Stimulated activated naive CD8-positive, alpha-beta T cell treated with anti-CD3 and anti-CD28 coated beads, Interleukin-15, amount 100 ng/mL, for 72 hours (primary cell): ENCODE data around the gene RNF133.
"Not testable (repeated sequence)": the region's sequence is repeated elsewhere in the genome, so short reads cannot be mapped to it uniquely, and the experiment has no call there.

Experiments
- ATAC-seq: fragments of 150-1000 bp; cut with Tn5 transposase; 2 replicates; pipeline ENCODE4 v1.10.0; 2021; ENCODE audit warnings: mild to moderate bottlenecking, moderate library complexity
- DNase-seq, 2 donors: peaks; one replicate each; pipeline ENCODE4 v3.0.0; 2021 to 2022
- H3K27ac Mint-ChIP-seq, 2 donors: one replicate each; pipeline ENCODE4 v1.8.0; 2022; ENCODE audit warnings: mild to moderate bottlenecking in 2 of 2, mixed read lengths in 2 of 2, moderate library complexity in 2 of 2
- H3K27me3 Mint-ChIP-seq: one replicate; pipeline ENCODE4 v1.8.0; 2022; ENCODE audit warnings: mixed read lengths
- H3K4me1 Mint-ChIP-seq: one replicate; pipeline ENCODE4 v1.8.0; 2022; ENCODE audit warnings: mild to moderate bottlenecking, mixed read lengths
- H3K4me3 Mint-ChIP-seq, 2 donors: one replicate each; pipeline ENCODE4 v1.8.0; 2022; ENCODE audit warnings: mild to moderate bottlenecking in 2 of 2, mixed read lengths in 2 of 2, moderate library complexity in 1 of 2
- H3K9me3 Mint-ChIP-seq, 2 donors: one replicate each; pipeline ENCODE4 v1.8.0; 2022; ENCODE audit warnings: mixed read lengths in 2 of 2

The RNF133 gene

GRCh38 chr7:122706836-122707235, 7.9 kb upstream of the RNF133 start:
- Mint-ChIP-seq H3K27ac (no peak overlapping the region), H3K27me3 (no peaks in the 10 kb centered on the region), H3K4me3 (no peak overlapping the region), H3K9me3 (peaks cover 4 to 7% of the 10 kb centered on the region in 2 donors), H3K4me1 (no peaks in the 10 kb centered on the region)
- DNase-seq (no peak), ATAC-seq (no peak)

- Mint-ChIP-seq H3K4me3 (no peak within 1 kb of the TSS), H3K9me3 (peaks cover 4 to 7% of the 10 kb centered on the region in 2 donors), H3K27ac (no peak within 1 kb of the TSS), H3K27me3 (no peaks in the 10 kb centered on the region), H3K4me1 (no peaks in the 10 kb centered on the region)
- DNase-seq, result no peak
- no peak for ATAC-seq
Observed at GRCh38 chr7:122702872-122703510, 4.1 kb upstream of the RNF133 start, which contains the start of gene RNF148. Gene RNF148 (minus strand): TSS chr7:122702922. CDS start chr7:122702750, 172 bp downstream.

GRCh38 chr7:122695816-122696215, 3.1 kb downstream of the RNF133 start:
- DNase-seq (no peak), ATAC-seq (no peak)
- Mint-ChIP-seq H3K9me3 (peaks cover 11% of the 10 kb centered on the region in 2 donors), H3K4me1 (no peaks in the 10 kb centered on the region), H3K4me3 (no peak overlapping the region), H3K27ac (no peak overlapping the region), H3K27me3 (no peaks in the 10 kb centered on the region)

- Mint-ChIP-seq H3K9me3 (peaks cover 11% of the 10 kb centered on the region in 2 donors), H3K4me1 (no peaks in the 10 kb centered on the region), H3K27ac (no peak overlapping the region), H3K4me3 (no peak overlapping the region), H3K27me3 (no peaks in the 10 kb centered on the region)
- DNase-seq (no peak), ATAC-seq (no peak)
Observed at GRCh38 chr7:122694697-122695096, 4.2 kb downstream of the RNF133 start.

- H3K4me1 Mint-ChIP-seq, result no peaks in the 10 kb centered on the region
- no peaks in the 10 kb centered on the region for H3K27me3 Mint-ChIP-seq
- DNase-seq (no peak), ATAC-seq (no peak)
- peaks cover 11% of the 10 kb centered on the region in 2 donors for H3K9me3 Mint-ChIP-seq
- no peak overlapping the region for H3K4me3 Mint-ChIP-seq
- H3K27ac Mint-ChIP-seq, result no peak overlapping the region
Observed at GRCh38 chr7:122692769-122693309, 6.1 kb downstream of the RNF133 start.

- H3K27me3 Mint-ChIP-seq, result no peaks in the 10 kb centered on the region
- H3K9me3 Mint-ChIP-seq, result peaks cover 11% of the 10 kb centered on the region in 2 donors
- no peaks in the 10 kb centered on the region for H3K4me1 Mint-ChIP-seq
- ATAC-seq (no peak), DNase-seq (no peak)
- H3K4me3 Mint-ChIP-seq, result no peak overlapping the region
- no peak overlapping the region for H3K27ac Mint-ChIP-seq
Observed at GRCh38 chr7:122691569-122692235, 7.2 kb downstream of the RNF133 start.

GRCh38 chr7:122689346-122690109, 9.4 kb downstream of the RNF133 start:
- ATAC-seq, result no peak
- no peak overlapping the region for H3K4me3 Mint-ChIP-seq
- H3K9me3 Mint-ChIP-seq, result peaks cover 11% of the 10 kb centered on the region in 2 donors
- H3K27ac Mint-ChIP-seq, result no peak overlapping the region
- H3K27me3 Mint-ChIP-seq, result no peaks in the 10 kb centered on the region
- no peak for DNase-seq
- no peaks in the 10 kb centered on the region for H3K4me1 Mint-ChIP-seq

- ATAC-seq, result no peak
- peaks cover 5 to 11% of the 10 kb centered on the region in 2 donors for H3K9me3 Mint-ChIP-seq
- no peak for DNase-seq
- no peaks in the 10 kb centered on the region for H3K27me3 Mint-ChIP-seq
- H3K4me3 Mint-ChIP-seq, result no peak overlapping the region
- no peak overlapping the region for H3K27ac Mint-ChIP-seq
- H3K4me1 Mint-ChIP-seq, result no peaks in the 10 kb centered on the region
Observed at GRCh38 chr7:122688400-122688998, 10.4 kb downstream of the RNF133 start.

- H3K4me3 Mint-ChIP-seq, result no peak overlapping the region
- no peaks in the 10 kb centered on the region for H3K27me3 Mint-ChIP-seq
- DNase-seq (no peak), ATAC-seq (no peak)
- H3K4me1 Mint-ChIP-seq, result no peaks in the 10 kb centered on the region
- H3K9me3 Mint-ChIP-seq, result no peaks in the 10 kb centered on the region
- no peak overlapping the region for H3K27ac Mint-ChIP-seq
Observed at GRCh38 chr7:122686360-122686878, 12.5 kb downstream of the RNF133 start.

GRCh38 chr7:122684504-122684903, 14.4 kb downstream of the RNF133 start:
- Mint-ChIP-seq H3K9me3 (peaks cover 0 to 3% of the 10 kb centered on the region in 2 donors), H3K4me1 (no peaks in the 10 kb centered on the region), H3K27ac (no peak overlapping the region), H3K4me3 (no peak overlapping the region), H3K27me3 (no peaks in the 10 kb centered on the region)
- DNase-seq (no peak), ATAC-seq (no peak)

- Mint-ChIP-seq H3K4me3 (no peak overlapping the region), H3K27me3 (no peaks in the 10 kb centered on the region), H3K4me1 (no peaks in the 10 kb centered on the region), H3K27ac (no peak overlapping the region), H3K9me3 (peaks cover 0 to 12% of the 10 kb centered on the region in 2 donors)
- DNase-seq (no peak), ATAC-seq (no peak)
Observed at GRCh38 chr7:122682815-122683550, 15.9 kb downstream of the RNF133 start.

- ATAC-seq, DNase-seq, H3K27ac Mint-ChIP-seq, H3K27me3 Mint-ChIP-seq, H3K4me1 Mint-ChIP-seq, H3K4me3 Mint-ChIP-seq: not testable (repeated sequence)
- peaks cover 8 to 12% of the 10 kb centered on the region in 2 donors for H3K9me3 Mint-ChIP-seq
Observed at GRCh38 chr7:122681186-122681585, 17.7 kb downstream of the RNF133 start.

- no peak for ATAC-seq
- peaks cover 8 to 12% of the 10 kb centered on the region in 2 donors for H3K9me3 Mint-ChIP-seq
Observed at GRCh38 chr7:122679813-122680212, 19.1 kb downstream of the RNF133 start.

GRCh38 chr7:122679269-122679709, 19.6 kb downstream of the RNF133 start:
- ATAC-seq, DNase-seq, H3K4me1 Mint-ChIP-seq, H3K27ac Mint-ChIP-seq, H3K27me3 Mint-ChIP-seq, H3K4me3 Mint-ChIP-seq: not testable (repeated sequence)
- H3K9me3 Mint-ChIP-seq, result peaks cover 8 to 12% of the 10 kb centered on the region in 2 donors

More at GRCh38 chr7:122679813-122680212, 19.1 kb downstream of the RNF133 start:
- H3K27me3 Mint-ChIP-seq, result no peaks in the 10 kb centered on the region
- H3K4me3 Mint-ChIP-seq, result no peak overlapping the region
- no peaks in the 10 kb centered on the region for H3K4me1 Mint-ChIP-seq
- H3K27ac Mint-ChIP-seq, result no peak overlapping the region
- DNase-seq, result no peak
